Mammary epithelial cell (primary cell): ENCODE measurements around the gene CASQ2.

Experiments used
- EZH2 ChIP-seq: IDR thresholded peaks from 2 replicates; pipeline ENCODE4 v1.6.1; 2012; ENCODE audit warnings: low read length, inconsistent platforms, borderline replicate concordance
- TF ChIP-seq, protein P1 (sequence below), 2 donors: IDR thresholded peaks in 1 of 2; conservative IDR thresholded peaks in 1 of 2; 2 replicates each; pipeline ENCODE4 v1.5.1; 2011 to 2012; ENCODE audit warnings: inconsistent platforms in 2 of 2, low read length in 2 of 2, mild to moderate bottlenecking in 2 of 2, control low read depth in 1 of 2, low read depth in 1 of 2; ENCODE audit not compliant: insufficient read depth in 1 of 2; ENCODE audit errors: extremely low read depth in 1 of 2

DNA sequence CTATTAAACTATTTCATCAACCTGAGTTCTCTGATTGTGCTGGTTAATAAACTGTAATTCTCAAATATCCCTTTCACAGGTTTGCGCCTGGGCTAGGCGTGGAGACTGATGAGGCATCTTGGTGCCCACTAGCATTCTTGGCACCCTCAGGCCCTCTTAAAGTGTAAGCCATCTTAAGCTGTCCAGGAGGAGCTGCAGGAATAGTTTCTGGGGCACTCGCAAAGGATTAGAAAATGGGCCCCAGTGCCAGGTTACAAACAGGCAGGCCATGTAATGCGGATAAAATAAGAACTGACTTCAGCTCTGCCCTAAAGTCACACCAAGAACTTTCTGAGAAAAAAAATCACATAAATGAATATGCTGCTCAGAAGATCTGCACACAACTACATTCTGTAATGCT lies 1.1 kb downstream of the CASQ2 start:
- TF ChIP-seq, protein P1, sequence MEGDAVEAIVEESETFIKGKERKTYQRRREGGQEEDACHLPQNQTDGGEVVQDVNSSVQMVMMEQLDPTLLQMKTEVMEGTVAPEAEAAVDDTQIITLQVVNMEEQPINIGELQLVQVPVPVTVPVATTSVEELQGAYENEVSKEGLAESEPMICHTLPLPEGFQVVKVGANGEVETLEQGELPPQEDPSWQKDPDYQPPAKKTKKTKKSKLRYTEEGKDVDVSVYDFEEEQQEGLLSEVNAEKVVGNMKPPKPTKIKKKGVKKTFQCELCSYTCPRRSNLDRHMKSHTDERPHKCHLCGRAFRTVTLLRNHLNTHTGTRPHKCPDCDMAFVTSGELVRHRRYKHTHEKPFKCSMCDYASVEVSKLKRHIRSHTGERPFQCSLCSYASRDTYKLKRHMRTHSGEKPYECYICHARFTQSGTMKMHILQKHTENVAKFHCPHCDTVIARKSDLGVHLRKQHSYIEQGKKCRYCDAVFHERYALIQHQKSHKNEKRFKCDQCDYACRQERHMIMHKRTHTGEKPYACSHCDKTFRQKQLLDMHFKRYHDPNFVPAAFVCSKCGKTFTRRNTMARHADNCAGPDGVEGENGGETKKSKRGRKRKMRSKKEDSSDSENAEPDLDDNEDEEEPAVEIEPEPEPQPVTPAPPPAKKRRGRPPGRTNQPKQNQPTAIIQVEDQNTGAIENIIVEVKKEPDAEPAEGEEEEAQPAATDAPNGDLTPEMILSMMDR (conservative IDR thresholded peaks at IDR 0.05 in 1 of 2, IDR thresholded peaks at IDR 0.05 in 1 of 2; ENCODE audit: extremely low read depth in 1 of 2, insufficient read depth in 1 of 2, low read depth in 1 of 2, low read length in 2 of 2) = no peak
- TF ChIP-seq EZH2 = no peak
